Prostate gland (tissue), 2 donors: ENCODE data around the gene RASGRP1. TPM values are rescaled to one million over a fixed set of nuclear protein-coding genes. Genes with fewer than 3 reads are reported as not detected.

Experiments used
- DNase-seq: peaks from one replicate; pipeline ENCODE4 v3.0.0-alpha.2; 2019; ENCODE audit warnings: low spot score
- H3K27ac ChIP-seq, 2 donors: fragments of 200-600 bp; sonication (generic); 2 replicates each; pipeline ENCODE4 v1.5.1; 2017 to 2019
- H3K27me3 ChIP-seq: fragments of 200-600 bp; sonication (generic); replicated peaks from 2 replicates; pipeline ENCODE4 v1.5.1; 2019; ENCODE audit not compliant: insufficient read depth
- H3K36me3 ChIP-seq, 2 donors: fragments of 200-600 bp; sonication (generic); 1 replicate in 1 of 2; 2 replicates in 1 of 2; pipeline versions ENCODE4 v1.5.1 to v1.8.1; 2017 to 2019
- H3K4me1 ChIP-seq: fragments of 200-600 bp; sonication (generic); replicated peaks from 2 replicates; pipeline ENCODE4 v1.5.1; 2019
- H3K4me3 ChIP-seq, 2 donors: fragments of 200-600 bp; sonication (generic); 2 replicates each; pipeline ENCODE4 v1.5.1; 2017 to 2019
- H3K9me3 ChIP-seq: fragments of 200-600 bp; sonication (generic); 2 replicates; pipeline ENCODE4 v1.5.1; 2017
- CTCF ChIP-seq, 4 experiments: fragments of 200-600 bp in 2 of 4; fragments of 450-650 bp in 2 of 4; sonication (generic) in 2 of 4; IDR thresholded peaks; 1 replicate in 3 of 4; 2 replicates in 1 of 4; pipeline ENCODE4 v1.5.1; 2016 to 2019; ENCODE audit warnings: antibody characterized with exemption in 4 of 4, mild to moderate bottlenecking in 2 of 4, moderate library complexity in 2 of 4
- POLR2A ChIP-seq: fragments of 450-650 bp; IDR thresholded peaks from one replicate; pipeline ENCODE4 v1.6.1; 2016; ENCODE audit warnings: antibody characterized with exemption, mild to moderate bottlenecking
- POLR2AphosphoS5 ChIP-seq: sonication (generic); formaldehyde crosslinking; IDR thresholded peaks from one replicate; pipeline ENCODE4 v1.6.1; 2017; ENCODE audit warnings: antibody characterized with exemption
- WGBS: methylation state at CpG from one replicate; pipeline ENCODE4 v1.1.5; 2018; 5-methylcytosine and 5-hydroxymethylcytosine counted together
- intact Hi-C: fragments of 100-400 bp; cut with DNase I; formaldehyde crosslinking; loops from one replicate; pipeline ENCODE4 v1.14.2; 2022
- total RNA-seq, 2 donors: library from RNA; depleted of rRNA; stranded (reverse); fragments of >200 nt; gene quantifications; one replicate each; pipeline ENCODE4 v1.1.0, GENCODE V29; 2016

Gene RASGRP1
- total RNA-seq: 1 to 10 TPM in 1 of 2 donors, under 1 TPM in 1; 0.36 to 7.6 TPM

DNA sequence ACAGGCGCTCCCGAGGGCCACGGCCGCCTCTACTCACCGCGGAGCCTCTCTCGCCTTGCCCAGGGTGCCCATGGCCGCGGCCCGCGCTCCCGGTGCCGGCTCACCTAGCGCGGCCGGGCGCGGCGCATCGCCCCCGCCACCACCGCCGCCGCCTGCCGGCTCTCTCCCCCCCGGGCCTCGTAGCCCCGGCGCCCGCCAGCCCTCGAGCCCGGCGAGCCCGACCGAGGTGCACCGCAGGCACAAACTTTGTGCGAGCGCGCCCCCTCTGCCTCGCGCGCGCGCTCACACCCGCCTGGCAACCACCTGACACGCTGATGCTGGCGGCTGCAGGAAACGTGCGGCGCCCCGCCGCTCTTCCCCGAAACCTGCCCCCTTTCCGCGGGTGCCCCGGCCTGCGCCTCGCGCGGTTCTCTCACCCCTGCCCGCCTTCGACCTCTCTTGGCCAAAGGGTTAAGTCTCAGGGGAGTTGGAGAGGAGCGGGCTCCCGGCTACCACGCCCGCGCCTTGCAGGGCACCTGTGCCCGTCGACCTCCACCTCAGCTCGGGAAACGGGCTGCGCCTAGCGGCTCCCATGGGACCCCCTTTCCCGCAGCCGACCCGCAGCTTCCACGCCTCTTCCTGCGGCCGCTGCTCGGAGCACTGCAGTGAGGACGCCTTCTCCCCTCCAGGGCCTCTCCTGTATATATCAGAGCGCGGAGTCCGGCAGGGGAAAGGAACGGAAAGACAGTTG, at the start of gene RASGRP1:
RASGRP1 (minus strand) TSS at position 258 of the 730 bp plus-strand sequence; CDS start at position 72, 186 bp downstream.
- peaks cover 5% of the 10 kb centered on the region for H3K4me1 ChIP-seq
- TF ChIP-seq POLR2A (no peak), POLR2AphosphoS5 (no peak), CTCF (IDR thresholded peaks at IDR 0.05) (peak in 2 of 4 experiments; percentile 30 to 49)
- H3K27ac ChIP-seq: peak within 1 kb of the TSS in 1 of 2 donors; percentile 45
- 3% methylated on average over 66 of the region's 85 CpGs for WGBS
- H3K27me3 ChIP-seq: peaks cover 4% of the 10 kb centered on the region
- H3K36me3 ChIP-seq: no peaks in the 10 kb centered on the region
- DNase-seq: peak; percentile 53
- no peaks in the 10 kb centered on the region for H3K9me3 ChIP-seq
- peak within 1 kb of the TSS; percentile 51 for H3K4me3 ChIP-seq
- intact Hi-C loops: loop anchor here (10.0 kb wide), 1 partner anchor 120 kb away; no protein-coding TSS in a partner anchor

DNA sequence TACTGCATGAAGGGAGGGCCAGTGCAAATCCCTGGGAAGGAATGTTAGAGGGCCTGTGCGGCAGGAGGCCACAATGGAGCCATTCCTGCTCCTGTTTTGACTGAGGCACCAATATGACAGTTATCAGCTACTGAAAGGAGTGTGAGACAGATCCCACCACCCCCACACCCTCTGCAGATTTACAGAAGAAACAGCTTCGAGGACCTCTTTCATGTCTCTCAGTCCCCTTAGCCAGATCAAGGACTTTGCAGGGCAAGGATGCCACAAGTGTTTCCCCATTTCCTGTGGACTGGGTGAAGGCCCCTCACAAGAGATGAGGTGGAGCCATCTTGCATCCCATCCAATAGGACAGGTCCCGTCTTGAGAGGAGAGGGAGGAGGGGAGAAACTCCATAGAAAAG, 48.5 kb upstream of the RASGRP1 start:
- no peak overlapping the region for H3K27ac ChIP-seq
- TF ChIP-seq POLR2AphosphoS5: no peak
- TF ChIP-seq POLR2A: no peak
- TF ChIP-seq CTCF (IDR thresholded peaks at IDR 0.05): no peak
- WGBS: 92% methylated on average over 3 of the region's 3 CpGs

GRCh38 chr15:38612159-38612863, 47.7 kb upstream of the RASGRP1 start:
- H3K4me3 ChIP-seq: no peak overlapping the region
- intact Hi-C loops: no loop called here
- no peak for TF ChIP-seq CTCF (IDR thresholded peaks at IDR 0.05)
- no peak for TF ChIP-seq POLR2AphosphoS5
- no peak for TF ChIP-seq POLR2A
- 89% methylated on average over 6 of the region's 6 CpGs for WGBS
- H3K27ac ChIP-seq: no peak overlapping the region
- H3K4me1 ChIP-seq: no peaks in the 10 kb centered on the region
- DNase-seq: no peak
- no peaks in the 10 kb centered on the region for H3K36me3 ChIP-seq
- no peaks in the 10 kb centered on the region for H3K9me3 ChIP-seq
- no peaks in the 10 kb centered on the region for H3K27me3 ChIP-seq

More for the DNA sequence above, 48.5 kb upstream of the RASGRP1 start:
- DNase-seq: no peak
- intact Hi-C loops: no loop called here
- Histone ChIP-seq H3K9me3 (no peaks in the 10 kb centered on the region), H3K4me1 (no peaks in the 10 kb centered on the region), H3K27me3 (no peaks in the 10 kb centered on the region), H3K36me3 (no peaks in the 10 kb centered on the region), H3K4me3 (no peak overlapping the region)

GRCh38 chr15:38611228-38611627, 46.6 kb upstream of the RASGRP1 start:
- no peak for DNase-seq
- 74% methylated on average over 4 of the region's 4 CpGs for WGBS
- Histone ChIP-seq H3K27me3 (no peaks in the 10 kb centered on the region), H3K4me3 (no peak overlapping the region), H3K36me3 (no peaks in the 10 kb centered on the region), H3K9me3 (no peaks in the 10 kb centered on the region), H3K27ac (no peak overlapping the region), H3K4me1 (no peaks in the 10 kb centered on the region)
- intact Hi-C loops: no loop called here
- TF ChIP-seq POLR2A (no peak), CTCF (IDR thresholded peaks at IDR 0.05) (no peak), POLR2AphosphoS5 (no peak)
